Fibroblast of lung (primary cell): Measurements from ENCODE around the gene METTL23. TPM values are rescaled to one million over a fixed set of nuclear protein-coding genes. Genes with fewer than 3 reads are reported as not detected.
A peak's percentile ranks its signal among the peaks of the same experiment; 100 is the strongest.

Experiments used
- DNase-seq, 2 donors: peaks; one replicate each; pipeline versions ENCODE4 v3.0.0 to v3.0.0-alpha.2; 2010; ENCODE audit warnings: low read depth in 2 of 2
- H2AFZ ChIP-seq: 2 replicates; pipeline ENCODE4 v1.5.1; 2012; ENCODE audit warnings: low read length, control low read depth, inconsistent platforms
- H3K27ac ChIP-seq: 2 replicates; pipeline ENCODE4 v1.5.1; 2011; ENCODE audit warnings: low read length, control low read depth; ENCODE audit not compliant: insufficient read depth
- H3K27me3 ChIP-seq: 2 replicates; pipeline ENCODE4 v1.5.1; 2011; ENCODE audit warnings: mild to moderate bottlenecking, low read length; ENCODE audit not compliant: control insufficient read depth, insufficient read depth
- H3K36me3 ChIP-seq: 2 replicates; pipeline ENCODE4 v1.5.1; 2011; ENCODE audit warnings: low read length; ENCODE audit not compliant: control insufficient read depth, insufficient read depth
- H3K4me1 ChIP-seq: 2 replicates; pipeline ENCODE4 v1.5.1; 2011; ENCODE audit warnings: low read length; ENCODE audit not compliant: control insufficient read depth, insufficient read depth; ENCODE audit errors: extremely low read depth
- H3K4me2 ChIP-seq: 2 replicates; pipeline ENCODE4 v1.5.1; 2011; ENCODE audit warnings: low read length, control low read depth; ENCODE audit not compliant: insufficient read depth; ENCODE audit errors: extremely low read depth
- H3K4me3 ChIP-seq, 4 experiments: fragments of 200-600 bp in 1 of 4; sonication (generic) in 1 of 4; replicated peaks in 1 of 4; 2 replicates each; pipeline ENCODE4 v1.5.1; 2011 to 2016; ENCODE audit warnings: low read length in 4 of 4, low read depth in 3 of 4, mild to moderate bottlenecking in 3 of 4, control low read depth in 2 of 4, inconsistent platforms in 1 of 4, mixed read lengths in 1 of 4; ENCODE audit not compliant: insufficient read depth in 1 of 4; ENCODE audit errors: control extremely low read depth in 1 of 4
- H3K79me2 ChIP-seq: 2 replicates; pipeline ENCODE4 v1.5.1; 2012; ENCODE audit warnings: mild to moderate bottlenecking, low read length, inconsistent platforms; ENCODE audit not compliant: control insufficient read depth, insufficient read depth
- H3K9ac ChIP-seq: 2 replicates; pipeline ENCODE4 v1.5.1; 2011; ENCODE audit warnings: mild to moderate bottlenecking, low read length, control low read depth; ENCODE audit not compliant: insufficient read depth
- H3K9me3 ChIP-seq: 2 replicates; pipeline ENCODE4 v1.5.1; 2012; ENCODE audit warnings: low read depth, low read length; ENCODE audit not compliant: control insufficient read depth, insufficient read depth
- H4K20me1 ChIP-seq: 2 replicates; pipeline ENCODE4 v1.5.1; 2011; ENCODE audit warnings: low read length; ENCODE audit not compliant: control insufficient read depth, insufficient read depth; ENCODE audit errors: extremely low read depth
- CTCF ChIP-seq, 2 donors: IDR thresholded peaks in 1 of 2; conservative IDR thresholded peaks in 1 of 2; 1 replicate in 1 of 2; 2 replicates in 1 of 2; pipeline ENCODE4 v1.5.1; 2011 to 2012; ENCODE audit warnings: low read length in 2 of 2, control low read depth in 1 of 2, inconsistent platforms in 1 of 2, low read depth in 1 of 2, mild to moderate bottlenecking in 1 of 2
- EZH2 ChIP-seq: IDR thresholded peaks from 2 replicates; pipeline ENCODE4 v1.5.1; 2012; ENCODE audit warnings: low read length, control low read depth, mild to moderate bottlenecking; ENCODE audit errors: missing control alignments
- polyA plus RNA-seq, 2 donors: library from polyadenylated mRNA; depleted of rRNA in 1 of 2; stranded (reverse) in 1 of 2; unstranded in 1 of 2; fragments of >200 nt; gene quantifications; 2 replicates each; pipeline ENCODE4 v1.2.1, GENCODE V29; 2011 to 2012; ENCODE audit warnings: missing spikeins in 1 of 2
- total RNA-seq: library from RNA; depleted of rRNA; stranded (reverse); fragments of >200 nt; gene quantifications from 2 replicates; pipeline ENCODE4 v1.2.1, GENCODE V29; 2014

Gene METTL23
- total and polyA plus RNA-seq, 2 donors (not counting 1 experiment from before 2014, with no cell fraction given) = 26.4 to 35.1 TPM

GRCh38 chr17:76702076-76702475, 24.6 kb upstream of the METTL23 start:
- Histone ChIP-seq H4K20me1 (no peaks in the 10 kb centered on the region), H3K27ac (no peak overlapping the region), H3K4me1 (peaks cover 29% of the 10 kb centered on the region), H3K4me2 (peak overlapping the region; percentile 94), H2AFZ (no peak overlapping the region), H3K27me3 (no peaks in the 10 kb centered on the region), H3K79me2 (peaks cover 84% of the 10 kb centered on the region), H3K9ac (no peak overlapping the region), H3K36me3 (no peaks in the 10 kb centered on the region), H3K9me3 (no peaks in the 10 kb centered on the region), H3K4me3 (no peak overlapping the region)
- no peak for TF ChIP-seq EZH2
- TF ChIP-seq CTCF (conservative IDR thresholded peaks at IDR 0.05 in 1 of 2, IDR thresholded peaks at IDR 0.05 in 1 of 2; ENCODE audit: low read depth in 1 of 2, low read length in 2 of 2) = no peak
- no peak for DNase-seq

- Histone ChIP-seq H3K4me3 (no peak overlapping the region), H3K9me3 (no peaks in the 10 kb centered on the region), H3K79me2 (peaks cover 85% of the 10 kb centered on the region)
These were observed 23.6 kb upstream of the METTL23 start for GRCh38 chr17:76702941-76703637.

GRCh38 chr17:76704805-76705204, 21.8 kb upstream of the METTL23 start:
- Histone ChIP-seq H3K4me1 (peaks cover 32% of the 10 kb centered on the region), H3K4me3 (no peak overlapping the region), H3K79me2 (peaks cover 85% of the 10 kb centered on the region), H3K27ac (no peak overlapping the region), H3K27me3 (no peaks in the 10 kb centered on the region), H3K36me3 (no peaks in the 10 kb centered on the region), H3K9ac (no peak overlapping the region), H4K20me1 (no peaks in the 10 kb centered on the region), H3K9me3 (no peaks in the 10 kb centered on the region), H2AFZ (no peak overlapping the region), H3K4me2 (no peak overlapping the region)
- no peak for DNase-seq
- TF ChIP-seq CTCF (conservative IDR thresholded peaks at IDR 0.05 in 1 of 2, IDR thresholded peaks at IDR 0.05 in 1 of 2; ENCODE audit: low read depth in 1 of 2, low read length in 2 of 2) = no peak
- no peak for TF ChIP-seq EZH2

More at GRCh38 chr17:76702941-76703637, 23.6 kb upstream of the METTL23 start:
- TF ChIP-seq EZH2 = no peak
- TF ChIP-seq CTCF (conservative IDR thresholded peaks at IDR 0.05 in 1 of 2, IDR thresholded peaks at IDR 0.05 in 1 of 2; ENCODE audit: low read depth in 1 of 2, low read length in 2 of 2) = no peak
- H2AFZ ChIP-seq = no peak overlapping the region
- peaks cover 27% of the 10 kb centered on the region for H3K4me1 ChIP-seq
- no peak overlapping the region for H3K4me2 ChIP-seq
- no peak overlapping the region for H3K9ac ChIP-seq
- H3K27me3 ChIP-seq = no peaks in the 10 kb centered on the region
- no peak for DNase-seq
- H3K36me3 ChIP-seq = no peaks in the 10 kb centered on the region
- H4K20me1 ChIP-seq = no peaks in the 10 kb centered on the region
- H3K27ac ChIP-seq = no peak overlapping the region
